Keratinocyte (primary cell): ENCODE results near the gene DNAJC24. TPM values are rescaled to one million over a fixed set of nuclear protein-coding genes. Genes with fewer than 3 reads are reported as not detected.

ENCODE experiments used
- DNase-seq: peaks from one replicate; pipeline ENCODE4 v3.0.0-alpha.2; 2011; ENCODE audit warnings: low read depth, missing footprints, low spot score
- FAIRE-seq: peaks from 2 replicates; lab custom pipeline; 2011; peaks lifted over from hg19 to GRCh38; lab: Jason Lieb, UNC
- H2AFZ ChIP-seq: 2 replicates; pipeline ENCODE4 v1.6.0; 2012; ENCODE audit warnings: low read length, control low read depth, inconsistent platforms; ENCODE audit not compliant: control insufficient read depth
- H3K27ac ChIP-seq: 2 replicates; pipeline ENCODE4 v1.5.1; 2011; ENCODE audit warnings: low read length; ENCODE audit not compliant: control insufficient read depth, insufficient read depth
- H3K27me3 ChIP-seq: 3 replicates; pipeline ENCODE4 v1.6.0; 2011; ENCODE audit warnings: low read length; ENCODE audit not compliant: control insufficient read depth, insufficient read depth; ENCODE audit errors: extremely low read depth
- H3K36me3 ChIP-seq, 2 experiments: 2 replicates in 1 of 2; 3 replicates in 1 of 2; pipeline ENCODE4 v1.5.1; 2011; ENCODE audit warnings: low read length in 2 of 2, mild to moderate bottlenecking in 1 of 2; ENCODE audit not compliant: control insufficient read depth in 2 of 2, insufficient read depth in 2 of 2; ENCODE audit errors: extremely low read depth in 1 of 2
- H3K4me1 ChIP-seq: 3 replicates; pipeline ENCODE4 v1.5.1; 2011; ENCODE audit warnings: low read length; ENCODE audit not compliant: control insufficient read depth, insufficient read depth; ENCODE audit errors: extremely low read depth
- H3K4me2 ChIP-seq: 3 replicates; pipeline ENCODE4 v1.6.0; 2011; ENCODE audit warnings: low read depth, low read length; ENCODE audit not compliant: control insufficient read depth, insufficient read depth; ENCODE audit errors: extremely low read depth
- H3K4me3 ChIP-seq, 3 experiments: fragments of 200-600 bp in 1 of 3; sonication (generic) in 1 of 3; 2 replicates in 2 of 3; 3 replicates in 1 of 3; pipeline ENCODE4 v1.5.1; 2011 to 2016; ENCODE audit warnings: low read length in 3 of 3, mild to moderate bottlenecking in 3 of 3, control low read depth in 2 of 3, inconsistent platforms in 1 of 3, low read depth in 1 of 3, mixed read lengths in 1 of 3, mixed run types in 1 of 3, moderate library complexity in 1 of 3; ENCODE audit not compliant: control insufficient read depth in 2 of 3, insufficient read depth in 2 of 3; ENCODE audit errors: extremely low read depth in 1 of 3
- H3K79me2 ChIP-seq: 2 replicates; pipeline ENCODE4 v1.6.0; 2012; ENCODE audit warnings: low read length; ENCODE audit not compliant: control insufficient read depth, insufficient read depth
- H3K9ac ChIP-seq: 3 replicates; pipeline ENCODE4 v1.6.0; 2011; ENCODE audit warnings: low read length; ENCODE audit not compliant: control insufficient read depth, insufficient read depth; ENCODE audit errors: extremely low read depth
- H3K9me1 ChIP-seq: 3 replicates; pipeline ENCODE4 v1.6.0; 2011; ENCODE audit warnings: low read length; ENCODE audit not compliant: control insufficient read depth, insufficient read depth; ENCODE audit errors: extremely low read depth
- H3K9me3 ChIP-seq: 2 replicates; pipeline ENCODE4 v1.5.1; 2012; ENCODE audit warnings: low read depth, low read length; ENCODE audit not compliant: control insufficient read depth
- H4K20me1 ChIP-seq: 3 replicates; pipeline ENCODE4 v1.6.0; 2011; ENCODE audit warnings: low read length; ENCODE audit not compliant: control insufficient read depth, insufficient read depth; ENCODE audit errors: extremely low read depth
- CTCF ChIP-seq, 3 experiments: IDR thresholded peaks in 1 of 3; conservative IDR thresholded peaks in 1 of 3; optimal IDR thresholded peaks in 1 of 3; 2 replicates in 2 of 3; 3 replicates in 1 of 3; pipeline versions ENCODE3 to v1.5.1; 2011; ENCODE audit warnings: low read length in 3 of 3, mild to moderate bottlenecking in 3 of 3, moderate library complexity in 2 of 3, control low read depth in 1 of 3, inconsistent platforms in 1 of 3; ENCODE audit not compliant: insufficient read depth in 2 of 3; ENCODE audit errors: extremely low read depth in 1 of 3
- EZH2 ChIP-seq: IDR thresholded peaks from one replicate; pipeline ENCODE4 v1.6.1; 2012; ENCODE audit warnings: inconsistent platforms, mild to moderate bottlenecking, low read length, moderate library complexity
- dilution Hi-C: fragments of 300-500 bp; cut with MboI; formaldehyde crosslinking; loops from one replicate; pipeline ENCODE4 v1.7.0; 2020; ENCODE audit warnings: low sequenced_read_pairs; ENCODE audit not compliant: extremely low pct_ligation_motif_present
- polyA plus RNA-seq, 5 experiments: library from polyadenylated mRNA; depleted of rRNA in 3 of 5; stranded (reverse) in 3 of 5; stranded (forward) in 1 of 5; unstranded in 1 of 5; fragments of >200 nt; gene quantifications; 1 replicate in 1 of 5; 2 replicates in 3 of 5; 3 replicates in 1 of 5; pipeline versions ENCODE4 v1.2.1 to v1.2.3, GENCODE V29; 2011 to 2012; ENCODE audit warnings: missing spikeins in 2 of 5, low read depth in 1 of 5, low replicate concordance in 1 of 5

The DNAJC24 gene
- polyA plus RNA-seq, 1 donor (not counting 4 experiments of a cell fraction or from before 2014, with no cell fraction given): 30.3 TPM

- TF ChIP-seq CTCF (optimal IDR thresholded peaks at IDR 0.05 in 1 of 3, IDR thresholded peaks at IDR 0.05 in 1 of 3, conservative IDR thresholded peaks at IDR 0.05 in 1 of 3; ENCODE audit: extremely low read depth in 1 of 3, insufficient read depth in 2 of 3, low read length in 3 of 3): no peak
- no peak for TF ChIP-seq EZH2
- no peak for FAIRE-seq
- H3K9me3 ChIP-seq: no peaks in the 10 kb centered on the region
These were observed 45.8 kb downstream of the DNAJC24 start for GRCh38 chr11:31415435-31415834.

GRCh38 chr11:31417357-31417756 is 47.7 kb downstream of the DNAJC24 start:
- Histone ChIP-seq H3K27me3 (no peaks in the 10 kb centered on the region), H3K79me2 (no peaks in the 10 kb centered on the region), H3K27ac (no peak overlapping the region), H3K9me1 (no peaks in the 10 kb centered on the region), H2AFZ (no peak overlapping the region), H4K20me1 (no peaks in the 10 kb centered on the region), H3K4me3 (no peak overlapping the region), H3K9ac (no peak overlapping the region), H3K4me1 (peaks cover 3% of the 10 kb centered on the region), H3K36me3 (peaks cover 0 to 2% of the 10 kb centered on the region in 2 experiments), H3K4me2 (no peak overlapping the region), H3K9me3 (no peaks in the 10 kb centered on the region)
- no peak for DNase-seq
- dilution Hi-C loops: no loop called here
- no peak for TF ChIP-seq CTCF (optimal IDR thresholded peaks at IDR 0.05 in 1 of 3, IDR thresholded peaks at IDR 0.05 in 1 of 3, conservative IDR thresholded peaks at IDR 0.05 in 1 of 3; ENCODE audit: extremely low read depth in 1 of 3, insufficient read depth in 2 of 3, low read length in 3 of 3)
- no peak for TF ChIP-seq EZH2
- no peak for FAIRE-seq

More at GRCh38 chr11:31415435-31415834, 45.8 kb downstream of the DNAJC24 start:
- H3K9ac ChIP-seq: no peak overlapping the region
- no peak overlapping the region for H3K4me3 ChIP-seq
- DNase-seq: no peak
- dilution Hi-C loops: no loop called here
- peaks cover 3% of the 10 kb centered on the region for H3K4me1 ChIP-seq
- no peaks in the 10 kb centered on the region for H4K20me1 ChIP-seq
- peaks cover 0 to 2% of the 10 kb centered on the region in 2 experiments for H3K36me3 ChIP-seq
- H3K4me2 ChIP-seq: no peak overlapping the region
- H3K27me3 ChIP-seq: no peaks in the 10 kb centered on the region
- H3K27ac ChIP-seq: no peak overlapping the region
- no peaks in the 10 kb centered on the region for H3K9me1 ChIP-seq
- H2AFZ ChIP-seq: no peak overlapping the region
- H3K79me2 ChIP-seq: no peaks in the 10 kb centered on the region
